ENCODE data around the gene CCDC27. TPM values are rescaled to one million over a fixed set of nuclear protein-coding genes. Genes with fewer than 3 reads are reported as not detected.

CCDC27 gene
- total RNA-seq, 2 donors from 2014 or later, result not detected

DNA sequence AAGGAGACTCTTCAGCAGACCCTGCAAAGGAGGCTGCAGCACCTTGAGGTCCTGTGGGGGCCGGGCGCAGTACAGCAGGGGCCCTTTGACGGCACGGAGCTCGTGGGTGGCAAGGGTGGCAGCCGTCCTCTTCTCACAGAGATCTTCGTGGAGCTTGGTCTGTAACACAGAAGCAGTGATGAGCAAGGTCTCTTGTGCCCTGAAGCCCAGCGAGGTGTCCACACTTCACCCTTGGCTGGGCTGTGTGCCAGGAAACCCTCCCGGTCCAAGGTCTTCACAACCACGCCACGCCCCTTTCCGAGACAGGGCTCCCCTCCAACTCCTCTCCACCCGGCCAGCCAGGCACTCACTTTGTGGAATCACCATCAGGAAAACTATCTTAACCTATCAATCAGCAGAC is 32.8 kb downstream of the CCDC27 start:
- Mint-ChIP-seq H3K4me3 (no peak overlapping the region), H3K27me3 (no peaks in the 10 kb centered on the region), H3K27ac (peak overlapping the region; percentile 81), H3K36me3 (ENCODE audit: low read depth) (peaks cover 7% of the 10 kb centered on the region), H3K4me1 (peaks cover 16% of the 10 kb centered on the region)
- ATAC-seq, result no peak
- H3K9me3 ChIP-seq (ENCODE audit: control insufficient read depth, low read length, poor library complexity, severe bottlenecking), result no peaks in the 10 kb centered on the region
- DNase-seq, result no peak

DNA sequence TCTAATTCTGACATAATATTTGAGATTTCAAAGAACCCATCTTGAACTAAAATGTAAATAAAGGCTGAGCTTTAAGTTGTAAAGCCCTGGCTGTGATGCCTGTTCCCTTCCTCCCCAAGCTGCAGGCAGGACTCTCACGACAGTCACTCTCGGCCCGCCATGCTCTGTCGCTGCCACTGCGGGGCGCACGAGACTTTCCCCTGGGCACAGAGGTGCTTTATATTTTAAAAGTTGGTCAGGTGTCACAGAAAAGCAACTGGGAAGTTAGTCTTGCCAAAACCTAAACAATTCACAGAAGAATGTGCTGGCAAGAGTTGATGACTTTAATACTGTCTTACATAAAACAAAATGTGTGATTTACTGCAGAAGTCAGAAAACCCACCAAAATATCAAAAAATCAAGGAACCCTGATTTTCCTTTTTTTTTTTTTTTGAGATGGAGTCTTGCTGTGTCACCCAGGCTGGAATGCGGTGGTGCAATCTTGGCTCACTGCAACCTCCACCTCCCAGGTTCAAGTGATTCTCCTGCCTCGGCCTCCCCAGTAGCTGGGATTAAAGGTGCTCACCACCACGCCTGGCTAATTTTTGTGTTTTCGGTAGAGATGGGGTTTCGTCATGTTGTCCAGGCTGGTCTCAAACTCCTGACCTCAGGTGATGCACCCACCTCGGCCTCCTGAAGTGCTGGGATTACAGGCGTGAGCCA is 33.4 kb downstream of the CCDC27 start:
- Mint-ChIP-seq H3K36me3 (ENCODE audit: low read depth) (peaks cover 5% of the 10 kb centered on the region), H3K4me1 (peaks cover 16% of the 10 kb centered on the region), H3K27ac (peak overlapping the region; percentile 81), H3K27me3 (no peaks in the 10 kb centered on the region), H3K4me3 (no peak overlapping the region)
- no peak for DNase-seq
- no peaks in the 10 kb centered on the region for H3K9me3 ChIP-seq (ENCODE audit: control insufficient read depth, low read length, poor library complexity, severe bottlenecking)
- ATAC-seq, result no peak

DNA sequence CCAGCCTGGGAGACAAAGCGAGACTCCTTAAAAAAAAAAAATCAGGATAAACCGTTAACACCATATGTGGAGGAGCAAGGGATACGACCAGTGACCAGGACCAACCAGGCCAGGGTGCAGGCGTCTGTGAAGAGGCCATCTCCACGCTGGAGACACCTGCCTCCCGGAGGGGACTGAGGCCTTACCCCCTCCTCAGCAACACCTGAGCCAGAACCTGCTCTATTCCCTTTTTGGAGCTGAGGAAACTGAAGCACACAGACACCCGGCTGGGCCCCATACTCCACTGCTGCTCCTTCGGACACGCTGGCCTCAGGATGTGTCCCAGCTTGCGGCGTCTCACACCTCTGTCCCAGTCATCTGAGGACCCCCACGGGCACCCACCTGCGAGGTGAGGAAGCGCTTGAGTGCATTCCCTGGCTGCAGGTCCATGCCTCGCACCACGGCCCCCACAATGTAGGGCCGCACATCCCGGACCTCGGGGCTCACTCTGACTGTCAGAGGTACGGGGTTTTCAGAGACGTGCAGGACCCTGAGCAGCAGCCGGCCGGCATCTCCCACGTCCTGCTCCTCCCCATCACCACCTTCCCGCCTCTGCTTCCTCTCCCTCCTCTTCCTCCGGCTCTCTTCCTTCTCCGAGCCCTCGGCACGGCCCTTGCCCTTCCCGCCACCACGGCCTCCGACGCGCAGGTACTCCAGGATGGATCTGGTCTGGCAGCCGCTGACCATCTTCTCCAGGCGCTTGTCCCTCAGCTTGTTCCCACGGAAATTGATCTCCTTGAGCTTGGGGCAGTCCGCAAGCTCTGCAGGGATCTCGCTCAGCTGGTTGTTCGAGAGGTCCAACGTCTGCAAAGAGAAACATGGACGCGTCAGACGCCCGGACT is 34.5 kb downstream of the CCDC27 start:
- no peaks in the 10 kb centered on the region for H3K27me3 Mint-ChIP-seq
- ATAC-seq (no peak), DNase-seq (no peak)
- H3K4me1 Mint-ChIP-seq, result peaks cover 18% of the 10 kb centered on the region
- H3K9me3 ChIP-seq (ENCODE audit: control insufficient read depth, low read length, poor library complexity, severe bottlenecking), result no peaks in the 10 kb centered on the region
- peak overlapping the region; percentile 89 for H3K27ac Mint-ChIP-seq
- H3K4me3 Mint-ChIP-seq, result no peak overlapping the region
- peaks cover 2% of the 10 kb centered on the region for H3K36me3 Mint-ChIP-seq (ENCODE audit: low read depth)

DNA sequence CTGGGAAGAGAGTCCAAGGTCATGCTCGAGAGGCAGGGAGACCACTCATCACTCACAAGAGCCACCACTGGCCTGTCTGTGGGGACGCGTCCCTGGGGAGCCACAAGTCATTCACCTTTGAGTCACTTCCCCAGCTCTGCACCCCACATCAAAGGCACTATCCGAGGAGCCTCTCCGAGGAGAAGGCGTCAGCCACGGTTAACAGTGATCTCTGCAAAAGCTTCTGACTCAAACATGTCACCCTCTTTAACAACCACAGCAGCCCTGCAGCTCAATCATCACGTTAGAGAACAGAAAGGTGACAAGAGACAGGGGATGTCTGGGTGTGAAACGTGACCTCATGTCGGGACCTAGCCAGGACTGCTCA is 35.1 kb downstream of the CCDC27 start:
- Mint-ChIP-seq H3K4me1 (peaks cover 20% of the 10 kb centered on the region), H3K36me3 (ENCODE audit: low read depth) (peaks cover 2% of the 10 kb centered on the region), H3K4me3 (no peak overlapping the region), H3K27me3 (no peaks in the 10 kb centered on the region), H3K27ac (peak overlapping the region; percentile 89)
- no peaks in the 10 kb centered on the region for H3K9me3 ChIP-seq (ENCODE audit: control insufficient read depth, low read length, poor library complexity, severe bottlenecking)
- DNase-seq (no peak), ATAC-seq (peak; percentile 87)

DNA sequence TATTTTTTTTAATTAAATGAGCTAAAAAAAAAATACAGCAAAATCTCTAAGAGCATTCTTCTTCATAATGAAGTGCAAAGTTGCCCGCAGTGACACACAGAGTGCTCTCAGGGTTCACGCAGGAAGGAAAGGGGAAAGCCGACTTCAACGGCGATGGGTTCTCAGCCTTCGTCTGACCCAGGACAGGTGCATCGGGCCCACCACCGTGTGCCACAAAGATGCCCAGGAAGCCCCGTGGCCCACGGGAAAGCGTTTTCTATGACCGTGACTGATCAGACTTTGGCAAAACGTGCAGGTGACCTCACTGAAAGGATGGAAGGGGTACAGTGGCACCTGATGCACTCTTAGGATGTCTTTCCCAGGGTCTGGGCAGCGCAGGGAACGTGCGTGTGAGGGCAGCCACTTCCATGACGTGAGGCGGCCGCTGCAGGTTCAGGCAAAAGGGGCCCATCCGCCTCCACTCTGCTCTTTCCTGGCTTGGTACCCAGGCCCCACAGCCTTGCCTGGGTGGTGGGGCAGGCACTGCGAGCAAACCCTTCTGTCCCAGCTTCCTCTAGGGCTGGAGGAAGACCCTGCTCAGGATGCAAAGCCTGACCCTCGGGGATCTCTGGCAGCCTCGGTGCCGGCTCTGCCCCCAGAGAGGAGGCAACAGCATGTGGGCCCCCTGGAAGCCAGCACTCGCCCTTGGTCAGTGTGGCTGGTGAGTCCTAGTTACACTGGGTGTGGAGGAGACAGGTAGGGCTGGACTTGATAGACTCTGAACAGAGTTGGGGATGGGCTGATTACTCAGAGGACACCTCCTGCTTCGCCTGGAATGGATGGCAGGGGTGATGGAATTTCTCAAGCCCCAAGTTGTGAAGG is 35.7 kb downstream of the CCDC27 start:
- Mint-ChIP-seq H3K27ac (peak overlapping the region; percentile 89), H3K4me1 (peaks cover 24% of the 10 kb centered on the region), H3K4me3 (peak overlapping the region; percentile 12), H3K36me3 (ENCODE audit: low read depth) (peaks cover 2% of the 10 kb centered on the region), H3K27me3 (no peaks in the 10 kb centered on the region)
- no peaks in the 10 kb centered on the region for H3K9me3 ChIP-seq (ENCODE audit: control insufficient read depth, low read length, poor library complexity, severe bottlenecking)
- peak; percentile 42 for ATAC-seq
- no peak for DNase-seq

DNA sequence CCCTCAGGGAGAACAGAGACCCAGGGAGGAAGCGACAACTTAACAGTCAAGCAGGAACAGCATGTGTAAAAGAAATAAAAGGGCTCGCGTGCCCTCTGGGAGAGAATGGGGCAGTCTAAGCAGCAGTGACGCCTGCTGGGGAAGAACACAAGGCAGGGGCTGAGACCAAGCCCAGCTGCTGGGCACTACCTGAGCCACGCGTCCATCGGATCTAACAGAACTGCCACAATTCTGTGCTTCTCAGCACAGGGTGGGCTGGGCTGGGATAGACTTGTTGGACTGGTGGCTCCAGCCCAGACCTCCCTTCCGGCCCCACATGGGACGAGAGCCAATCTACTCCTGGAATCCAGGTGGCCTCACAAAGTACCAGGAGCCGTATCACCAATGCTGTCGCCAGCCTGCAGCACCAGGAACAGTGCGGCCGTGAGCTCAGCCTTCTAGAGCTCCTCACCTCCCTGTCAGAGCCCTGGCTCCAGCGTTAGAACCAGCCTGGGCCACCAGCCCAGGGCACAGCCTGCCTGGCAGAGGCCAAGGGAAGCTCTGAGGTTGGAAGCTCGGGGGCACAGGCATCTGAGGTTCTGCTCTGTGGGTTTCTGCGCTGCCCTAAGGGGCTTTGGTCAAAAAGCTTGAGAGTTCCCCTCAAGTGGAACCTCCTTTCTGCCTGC is 36.6 kb downstream of the CCDC27 start:
- ATAC-seq (no peak), DNase-seq (no peak)
- Mint-ChIP-seq H3K36me3 (ENCODE audit: low read depth) (peaks cover 2% of the 10 kb centered on the region), H3K27me3 (no peaks in the 10 kb centered on the region), H3K4me3 (no peak overlapping the region), H3K27ac (no peak overlapping the region), H3K4me1 (peaks cover 27% of the 10 kb centered on the region)
- H3K9me3 ChIP-seq (ENCODE audit: control insufficient read depth, low read length, poor library complexity, severe bottlenecking), result no peaks in the 10 kb centered on the region

DNA sequence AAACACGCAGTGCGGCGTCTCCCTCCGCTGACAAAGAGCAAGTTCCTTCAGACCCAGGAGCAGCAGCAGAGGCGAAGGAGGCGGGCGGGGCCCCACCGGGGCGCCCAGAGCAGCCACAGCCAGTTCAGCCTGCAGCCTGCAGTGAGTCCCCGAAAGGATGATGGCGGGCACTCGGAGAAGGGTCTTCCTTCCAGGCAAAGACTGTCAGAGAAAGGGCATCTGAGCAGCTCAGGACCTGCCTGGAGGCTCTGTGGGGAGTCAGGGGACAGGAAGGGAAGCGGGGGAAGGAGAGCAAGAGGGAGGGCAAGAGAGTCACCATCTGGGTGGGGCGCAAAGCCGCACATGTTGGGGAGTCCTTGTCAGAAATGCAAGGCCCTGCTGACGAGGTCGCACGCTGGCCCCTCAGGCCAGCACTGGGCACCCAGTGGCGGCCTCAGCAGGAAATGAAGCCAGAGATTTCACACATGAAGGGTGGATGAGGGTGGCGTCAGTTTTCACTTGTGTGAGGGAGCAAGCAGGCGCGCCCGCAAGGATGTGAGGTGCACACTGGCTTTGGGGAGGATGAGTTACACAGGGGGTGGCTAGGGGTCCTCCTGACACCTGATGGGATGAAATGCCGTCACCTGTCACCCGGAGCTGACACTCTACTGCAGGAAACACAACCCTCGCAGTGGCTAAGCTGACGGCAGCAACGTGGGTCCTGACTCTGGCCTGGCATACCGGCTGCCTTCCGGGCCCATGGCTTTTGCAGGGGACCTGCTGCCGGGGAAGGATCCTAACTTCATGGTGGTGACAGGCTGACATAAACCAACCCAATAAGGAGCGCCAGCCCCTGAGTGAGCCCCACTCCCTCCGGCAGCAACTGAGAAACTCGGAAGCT is 37.4 kb downstream of the CCDC27 start:
- Mint-ChIP-seq H3K4me1 (peaks cover 31% of the 10 kb centered on the region), H3K36me3 (ENCODE audit: low read depth) (peaks cover 2% of the 10 kb centered on the region), H3K27me3 (no peaks in the 10 kb centered on the region), H3K27ac (no peak overlapping the region), H3K4me3 (no peak overlapping the region)
- ATAC-seq, result no peak
- H3K9me3 ChIP-seq (ENCODE audit: control insufficient read depth, low read length, poor library complexity, severe bottlenecking), result no peaks in the 10 kb centered on the region
- peak in 1 of 3 donors; percentile 3 for DNase-seq

DNA sequence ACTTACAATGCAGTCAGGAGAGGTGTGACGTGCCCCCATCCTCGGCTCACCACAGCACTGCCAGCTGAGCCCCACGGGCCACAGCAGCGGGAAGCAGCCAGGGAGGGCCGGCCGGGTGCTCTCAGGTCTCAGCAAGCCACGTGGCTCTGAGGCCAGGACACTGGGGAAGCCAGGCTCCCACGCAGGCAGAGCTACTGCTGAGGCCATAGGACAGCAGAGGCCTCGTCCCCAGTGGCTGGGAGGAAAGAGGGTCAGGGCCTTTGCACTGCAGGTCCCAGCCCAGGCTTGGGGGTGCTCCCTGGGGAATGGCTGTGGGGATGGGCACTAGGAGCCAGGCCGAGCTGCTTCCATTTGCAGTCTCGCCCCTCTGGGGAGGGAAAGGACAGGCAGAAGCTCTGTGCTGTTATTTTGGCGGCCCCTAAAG is 38.3 kb downstream of the CCDC27 start:
- Mint-ChIP-seq H3K27me3 (no peaks in the 10 kb centered on the region), H3K4me3 (no peak overlapping the region), H3K36me3 (ENCODE audit: low read depth) (peaks cover 2% of the 10 kb centered on the region), H3K4me1 (peaks cover 37% of the 10 kb centered on the region), H3K27ac (no peak overlapping the region)
- no peaks in the 10 kb centered on the region for H3K9me3 ChIP-seq (ENCODE audit: control insufficient read depth, low read length, poor library complexity, severe bottlenecking)
- DNase-seq, result no peak
- ATAC-seq, result no peak

DNA sequence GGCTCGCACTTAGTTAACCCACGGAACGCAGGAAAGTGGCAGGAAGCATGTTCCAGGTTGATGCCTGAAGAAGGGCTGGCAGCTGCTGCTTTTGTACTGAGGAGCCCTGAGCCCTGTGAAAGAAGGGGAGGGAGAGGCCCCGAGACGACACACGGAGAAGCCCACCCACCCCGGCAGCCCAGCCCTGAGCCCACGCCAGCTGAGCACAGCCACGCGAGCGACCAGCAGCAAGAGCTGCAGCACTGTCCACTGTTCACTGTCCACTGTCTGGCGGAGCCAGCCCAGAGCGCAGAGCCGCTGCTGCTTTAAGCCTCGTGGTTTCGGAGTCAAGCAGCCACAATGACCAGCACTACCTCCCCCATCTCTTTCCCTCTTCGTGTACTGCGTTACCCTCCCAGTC is 38.7 kb downstream of the CCDC27 start:
- Mint-ChIP-seq H3K4me3 (no peak overlapping the region), H3K27ac (no peak overlapping the region), H3K4me1 (peaks cover 37% of the 10 kb centered on the region), H3K27me3 (no peaks in the 10 kb centered on the region), H3K36me3 (ENCODE audit: low read depth) (peaks cover 2% of the 10 kb centered on the region)
- no peak for ATAC-seq
- no peaks in the 10 kb centered on the region for H3K9me3 ChIP-seq (ENCODE audit: control insufficient read depth, low read length, poor library complexity, severe bottlenecking)
- DNase-seq, result no peak

DNA sequence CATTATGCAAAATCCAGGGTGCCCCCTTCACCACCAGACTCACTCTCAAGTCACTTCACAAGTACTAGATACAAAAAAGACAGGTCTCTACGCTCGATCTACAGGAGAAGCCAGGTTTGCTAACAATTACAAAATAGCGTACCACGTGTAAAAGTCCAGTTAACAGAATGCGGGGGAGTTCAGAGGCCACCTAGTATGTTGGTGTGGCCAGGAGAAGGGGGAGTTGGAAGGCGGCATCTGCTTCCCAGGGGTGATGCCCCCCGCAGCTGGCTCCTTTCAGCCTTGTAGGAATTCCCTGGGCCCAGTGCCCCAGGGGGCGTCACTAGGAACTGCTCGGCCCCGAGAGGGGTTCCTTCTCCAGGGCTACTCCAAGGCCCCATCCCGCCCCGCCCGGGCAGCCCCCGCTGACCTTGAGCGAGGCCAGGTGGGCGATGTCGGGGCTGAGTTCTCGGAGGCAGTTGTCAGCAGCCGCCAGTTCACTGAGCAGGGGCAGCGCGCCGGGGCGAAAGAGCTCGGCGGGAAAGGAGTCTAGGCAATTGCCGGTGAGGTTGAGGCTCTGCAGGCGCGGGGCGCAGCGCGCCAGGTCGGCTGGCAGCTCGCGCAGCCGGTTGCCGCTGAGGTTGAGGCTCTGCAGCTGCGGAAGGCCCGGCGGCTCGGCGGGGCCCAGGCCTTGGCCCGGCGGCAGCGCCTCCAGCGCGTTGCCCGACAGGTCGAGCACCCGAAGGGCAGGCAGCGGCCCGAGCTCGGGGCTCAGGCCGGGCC is 43.4 kb downstream of the CCDC27 start:
- peak overlapping the region; percentile 88 for H3K4me3 Mint-ChIP-seq
- no peaks in the 10 kb centered on the region for H3K36me3 Mint-ChIP-seq (ENCODE audit: low read depth)
- no peaks in the 10 kb centered on the region for H3K9me3 ChIP-seq (ENCODE audit: control insufficient read depth, low read length, poor library complexity, severe bottlenecking)
- peaks cover 9% of the 10 kb centered on the region for H3K27me3 Mint-ChIP-seq
- DNase-seq, result no peak
- no peak for ATAC-seq
- H3K4me1 Mint-ChIP-seq, result peaks cover 29% of the 10 kb centered on the region
- peak overlapping the region; percentile 82 for H3K27ac Mint-ChIP-seq

DNA sequence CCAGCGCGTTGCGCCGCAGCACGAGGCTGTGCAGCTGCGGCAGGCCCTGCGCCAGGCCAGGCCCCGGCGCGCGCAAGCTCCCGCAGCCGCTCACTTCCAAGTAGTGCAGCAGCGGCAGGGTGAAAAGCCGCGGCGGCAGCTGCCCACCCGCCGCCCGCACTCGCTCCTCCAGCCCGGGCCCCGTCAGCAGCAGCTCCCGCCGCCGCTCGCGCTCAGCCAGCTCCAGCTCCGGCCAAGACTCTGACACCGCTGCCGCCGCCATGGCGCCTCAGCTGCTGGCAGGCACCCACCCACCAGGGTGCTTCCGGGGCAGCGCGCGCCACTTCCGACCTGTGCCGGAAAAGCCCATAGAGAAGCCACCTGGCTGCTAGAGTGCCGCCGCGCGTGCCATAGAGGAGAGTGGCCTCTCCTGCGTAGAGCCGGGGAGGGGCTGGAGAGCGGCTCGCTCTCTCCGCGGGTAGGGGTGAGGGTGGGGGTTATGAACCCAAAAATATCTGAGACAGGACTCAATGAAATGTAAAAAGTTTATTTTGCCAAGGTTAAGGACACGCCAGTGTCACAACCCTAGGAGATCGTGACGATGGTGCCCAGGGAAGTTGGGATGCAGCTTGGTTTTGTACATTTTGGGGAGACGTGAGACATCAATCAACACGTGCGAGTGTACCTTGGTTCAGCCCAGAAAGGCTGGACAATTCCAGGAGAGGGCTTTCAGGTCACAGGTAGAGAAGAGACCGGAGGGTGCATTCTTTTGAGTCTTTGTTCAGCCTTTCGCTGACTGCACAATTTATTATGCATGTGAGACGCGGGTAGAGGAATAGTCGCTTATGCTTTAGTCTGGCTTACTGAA is 44.2 kb downstream of the CCDC27 start, which contains the start of gene LRRC47:
LRRC47 (minus strand) TSS at position 284 of the 847 bp plus-strand sequence; CDS start at position 262, 22 bp downstream.
- peak; percentile 87 to 94 (median 92) for DNase-seq
- Mint-ChIP-seq H3K27ac (peak within 1 kb of the TSS; percentile 82), H3K4me1 (peaks cover 31% of the 10 kb centered on the region), H3K4me3 (peak within 1 kb of the TSS; percentile 92), H3K27me3 (peaks cover 17% of the 10 kb centered on the region), H3K36me3 (ENCODE audit: low read depth) (no peaks in the 10 kb centered on the region)
- peak; percentile 100 for ATAC-seq
- H3K9me3 ChIP-seq (ENCODE audit: control insufficient read depth, low read length, poor library complexity, severe bottlenecking), result no peaks in the 10 kb centered on the region
